Nephron (organoid): ENCODE measurements around the gene HOXD11.
A peak's percentile ranks its signal among the peaks of the same experiment; 100 is the strongest.

Experiments
- H3K27ac Mint-ChIP-seq, 3 experiments: 2 replicates each; pipeline ENCODE4 v1.8.0; 2020; ENCODE audit warnings: mixed read lengths in 3 of 3, mild to moderate bottlenecking in 2 of 3, moderate library complexity in 1 of 3
- H3K27me3 Mint-ChIP-seq: 2 replicates; pipeline ENCODE4 v1.8.0; 2021; ENCODE audit warnings: low read depth, mild to moderate bottlenecking, moderate library complexity, mixed read lengths
- H3K36me3 Mint-ChIP-seq: 2 replicates; pipeline ENCODE4 v1.8.0; 2020; ENCODE audit warnings: low read depth, mixed read lengths
- H3K4me1 Mint-ChIP-seq: 2 replicates; pipeline ENCODE4 v1.8.0; 2020; ENCODE audit warnings: mixed read lengths
- H3K4me3 Mint-ChIP-seq, 3 experiments: 2 replicates each; pipeline ENCODE4 v1.8.0; 2020; ENCODE audit warnings: mild to moderate bottlenecking in 3 of 3, mixed read lengths in 3 of 3, moderate library complexity in 2 of 3
- H3K9me3 Mint-ChIP-seq: 2 replicates; pipeline ENCODE4 v1.8.0; 2020; ENCODE audit warnings: mixed read lengths
- TF ChIP-seq, protein P1 (sequence below), 3 experiments: fragments of 200-600 bp; sonication (generic); IDR thresholded peaks; one replicate each; pipeline ENCODE4 v1.5.0; 2021; ENCODE audit warnings: antibody characterized with exemption in 3 of 3; ENCODE audit not compliant: unreplicated experiment in 3 of 3

Gene HOXD11

DNA sequence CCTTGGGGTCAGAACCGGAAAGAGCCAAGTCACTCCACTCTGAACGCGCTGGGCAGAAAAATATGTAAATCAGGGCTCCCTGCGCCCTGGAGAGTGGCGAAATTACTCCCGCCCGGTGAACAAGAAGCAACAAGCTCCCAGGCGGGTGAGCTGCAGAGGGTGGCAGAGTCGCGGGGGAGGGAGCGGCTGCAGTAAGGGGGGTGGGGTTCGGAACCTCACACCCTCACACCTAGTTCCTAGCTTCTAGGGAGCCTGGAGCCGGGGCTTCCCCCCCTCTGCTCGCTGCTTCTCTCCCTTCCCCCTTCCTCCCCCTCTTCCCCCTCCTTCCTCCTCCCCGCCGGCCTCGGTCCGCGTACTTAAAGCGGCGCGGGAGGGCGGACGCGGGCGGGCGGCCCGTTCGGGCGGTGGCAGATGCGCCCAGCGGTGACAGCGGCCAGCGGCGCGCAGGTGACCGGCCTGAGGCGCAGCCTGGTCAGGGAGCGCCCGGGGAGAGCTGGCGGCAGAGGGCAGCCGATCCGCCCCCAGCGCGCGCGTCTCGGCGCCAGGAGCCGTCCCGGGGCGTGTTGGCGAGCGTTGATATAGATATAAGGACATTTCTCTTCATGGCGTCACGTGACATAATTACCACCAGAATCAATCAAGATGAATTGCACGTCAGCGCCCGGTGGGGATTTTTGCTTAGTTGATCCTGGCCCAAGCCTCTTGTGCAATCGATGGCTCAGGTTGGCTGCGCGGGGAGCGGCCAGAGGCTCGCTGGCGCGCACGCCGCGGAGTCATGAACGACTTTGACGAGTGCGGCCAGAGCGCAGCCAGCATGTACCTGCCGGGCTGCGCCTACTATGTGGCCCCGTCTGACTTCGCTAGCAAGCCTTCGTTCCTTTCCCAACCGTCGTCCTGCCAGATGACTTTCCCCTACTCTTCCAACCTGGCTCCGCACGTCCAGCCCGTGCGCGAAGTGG is at the start of gene HOXD11:
TSS of gene HOXD11 (plus strand) at position 700 of the 959 bp plus-strand sequence. CDS start at position 776, 76 bp downstream.
- TF ChIP-seq, protein P1, sequence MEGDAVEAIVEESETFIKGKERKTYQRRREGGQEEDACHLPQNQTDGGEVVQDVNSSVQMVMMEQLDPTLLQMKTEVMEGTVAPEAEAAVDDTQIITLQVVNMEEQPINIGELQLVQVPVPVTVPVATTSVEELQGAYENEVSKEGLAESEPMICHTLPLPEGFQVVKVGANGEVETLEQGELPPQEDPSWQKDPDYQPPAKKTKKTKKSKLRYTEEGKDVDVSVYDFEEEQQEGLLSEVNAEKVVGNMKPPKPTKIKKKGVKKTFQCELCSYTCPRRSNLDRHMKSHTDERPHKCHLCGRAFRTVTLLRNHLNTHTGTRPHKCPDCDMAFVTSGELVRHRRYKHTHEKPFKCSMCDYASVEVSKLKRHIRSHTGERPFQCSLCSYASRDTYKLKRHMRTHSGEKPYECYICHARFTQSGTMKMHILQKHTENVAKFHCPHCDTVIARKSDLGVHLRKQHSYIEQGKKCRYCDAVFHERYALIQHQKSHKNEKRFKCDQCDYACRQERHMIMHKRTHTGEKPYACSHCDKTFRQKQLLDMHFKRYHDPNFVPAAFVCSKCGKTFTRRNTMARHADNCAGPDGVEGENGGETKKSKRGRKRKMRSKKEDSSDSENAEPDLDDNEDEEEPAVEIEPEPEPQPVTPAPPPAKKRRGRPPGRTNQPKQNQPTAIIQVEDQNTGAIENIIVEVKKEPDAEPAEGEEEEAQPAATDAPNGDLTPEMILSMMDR (IDR thresholded peaks at IDR 0.05; ENCODE audit: unreplicated experiment in 3 of 3) = no peak

DNA sequence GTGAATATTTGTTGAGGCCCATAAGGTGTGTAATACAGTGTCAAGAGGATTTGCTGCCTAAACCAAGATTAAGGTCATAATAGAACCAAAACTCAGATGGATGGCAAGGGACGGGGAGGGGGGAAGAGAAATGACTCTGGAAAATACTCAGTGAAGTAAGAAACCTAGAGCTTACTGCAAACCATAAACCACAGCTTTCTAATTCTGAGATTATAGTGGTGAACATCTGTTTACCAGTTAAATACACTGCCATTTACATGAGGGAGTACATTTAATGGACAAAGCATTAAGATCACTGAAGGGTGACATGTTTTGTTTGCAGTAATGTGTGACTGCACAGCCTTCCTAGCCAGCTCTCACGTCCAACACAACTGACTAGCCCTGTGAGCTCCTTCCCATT is 43.1 kb upstream of the HOXD11 start:
- peaks cover 4% of the 10 kb centered on the region for H3K9me3 Mint-ChIP-seq
- H3K36me3 Mint-ChIP-seq = no peaks in the 10 kb centered on the region
- H3K27ac Mint-ChIP-seq = no peak overlapping the region

More for the DNA sequence above, at the start of gene HOXD11:
- Mint-ChIP-seq H3K36me3 (peaks cover 30% of the 10 kb centered on the region), H3K27ac (peak within 1 kb of the TSS in 2 of 3 experiments; percentile 24 to 99), H3K4me1 (peaks cover 38% of the 10 kb centered on the region), H3K9me3 (no peaks in the 10 kb centered on the region), H3K27me3 (peaks cover 96% of the 10 kb centered on the region), H3K4me3 (peak within 1 kb of the TSS; percentile 80 to 86 (median 82))

DNA sequence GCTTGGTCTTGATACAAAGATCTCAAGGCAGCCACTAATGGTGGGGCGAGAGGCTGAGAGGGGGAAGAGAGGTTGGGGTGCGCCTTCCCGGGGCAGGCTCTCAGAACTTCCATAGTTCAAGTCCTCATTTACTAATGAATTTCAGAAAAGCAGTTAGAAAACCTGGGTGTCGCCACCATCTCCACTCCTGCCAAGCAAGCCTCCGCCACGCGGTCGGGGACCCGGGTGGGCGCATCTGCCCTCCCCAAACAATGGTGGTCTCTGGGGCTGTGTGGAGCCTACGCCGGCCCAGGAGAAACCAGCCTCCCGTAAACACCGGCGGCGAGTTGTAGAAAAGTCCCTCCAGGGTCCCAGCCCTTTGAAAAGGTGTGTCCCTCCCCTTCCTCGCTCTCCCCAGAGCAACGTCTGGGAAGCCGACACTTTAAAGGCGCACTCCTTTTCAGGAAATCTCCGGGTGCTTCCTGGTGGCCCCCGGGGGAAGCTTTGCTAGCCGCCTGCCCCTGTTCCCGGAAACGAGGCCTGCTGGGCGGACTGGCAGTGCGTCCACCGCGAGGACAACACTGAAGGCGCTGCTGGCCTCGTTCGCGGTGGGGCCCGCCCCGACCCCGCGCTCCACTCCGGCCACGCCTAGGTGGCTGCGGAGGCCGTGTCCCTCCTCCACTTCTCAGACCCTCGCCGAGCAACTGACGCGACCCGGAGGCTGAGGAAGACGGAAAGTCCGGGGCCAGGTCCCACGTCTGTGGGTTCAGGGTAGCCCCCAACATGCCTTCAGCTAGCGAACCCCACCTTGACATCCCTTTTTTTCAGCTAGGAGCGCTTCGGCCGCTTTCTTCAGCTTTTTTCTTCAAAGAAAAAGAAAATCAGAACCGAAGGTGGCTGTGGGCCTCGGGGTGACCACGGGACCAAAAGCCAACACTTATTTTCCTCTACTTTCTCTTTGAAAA is 40.2 kb upstream of the HOXD11 start:
- no peaks in the 10 kb centered on the region for H3K36me3 Mint-ChIP-seq

More for the DNA sequence above, 43.1 kb upstream of the HOXD11 start:
- Mint-ChIP-seq H3K4me1 (peaks cover 5% of the 10 kb centered on the region), H3K27me3 (peaks cover 93% of the 10 kb centered on the region), H3K4me3 (no peak overlapping the region)
- TF ChIP-seq, protein P1 (IDR thresholded peaks at IDR 0.05; ENCODE audit: unreplicated experiment in 3 of 3) = no peak

DNA sequence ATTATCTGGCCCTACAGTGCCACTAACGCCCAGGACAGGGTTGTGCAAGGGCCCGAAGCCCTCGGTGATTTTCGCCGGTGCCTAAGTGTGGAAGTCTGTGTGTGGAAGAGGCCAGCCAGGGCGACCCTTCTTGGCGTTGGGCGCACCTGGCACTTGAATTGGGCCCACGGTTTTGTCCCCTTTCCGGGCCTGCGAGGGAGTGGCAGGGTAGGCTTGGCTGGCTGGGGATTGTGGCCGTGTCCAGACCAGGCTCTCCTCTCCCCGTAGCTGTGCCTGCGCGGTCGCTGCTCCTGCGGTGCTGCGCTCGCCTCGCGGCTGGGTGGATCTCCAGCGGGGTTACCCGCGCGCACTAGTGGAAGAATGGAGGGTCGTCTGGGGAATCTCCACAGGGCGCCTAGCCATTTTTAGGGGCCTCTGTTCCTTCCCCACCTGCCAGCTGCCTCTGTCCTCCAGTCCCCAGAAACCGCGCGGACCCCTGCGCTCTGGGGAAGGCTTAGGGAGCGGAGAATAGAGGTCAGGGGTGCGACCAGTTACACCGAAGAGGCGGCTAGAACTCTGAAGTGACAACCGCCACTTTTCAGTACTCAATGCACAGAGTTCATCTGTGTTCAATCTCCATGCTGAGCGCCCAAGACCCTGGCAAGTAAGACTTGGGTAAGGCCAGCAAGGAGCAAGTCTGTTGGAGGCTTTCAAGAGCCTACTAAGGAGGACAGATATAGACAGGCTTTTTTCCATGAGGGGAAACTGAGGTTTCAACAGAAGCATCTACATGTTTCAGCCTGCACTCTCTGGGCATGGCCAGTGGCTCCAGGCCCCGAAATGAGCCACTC is 39.3 kb upstream of the HOXD11 start:
- Mint-ChIP-seq H3K4me1 (peaks cover 5% of the 10 kb centered on the region), H3K4me3 (peak overlapping the region; percentile 62 to 72 (median 69)), H3K27me3 (peaks cover 100% of the 10 kb centered on the region), H3K36me3 (no peaks in the 10 kb centered on the region), H3K27ac (no peak overlapping the region), H3K9me3 (peaks cover 6% of the 10 kb centered on the region)
- TF ChIP-seq, protein P1 (IDR thresholded peaks at IDR 0.05; ENCODE audit: unreplicated experiment in 3 of 3) = no peak

More for the DNA sequence above, 40.2 kb upstream of the HOXD11 start:
- Mint-ChIP-seq H3K4me3 (peak overlapping the region; percentile 62 to 72 (median 69)), H3K4me1 (peaks cover 5% of the 10 kb centered on the region), H3K9me3 (peaks cover 6% of the 10 kb centered on the region), H3K27me3 (peaks cover 100% of the 10 kb centered on the region), H3K27ac (no peak overlapping the region)
- TF ChIP-seq, protein P1 (IDR thresholded peaks at IDR 0.05; ENCODE audit: unreplicated experiment in 3 of 3) = no peak

DNA sequence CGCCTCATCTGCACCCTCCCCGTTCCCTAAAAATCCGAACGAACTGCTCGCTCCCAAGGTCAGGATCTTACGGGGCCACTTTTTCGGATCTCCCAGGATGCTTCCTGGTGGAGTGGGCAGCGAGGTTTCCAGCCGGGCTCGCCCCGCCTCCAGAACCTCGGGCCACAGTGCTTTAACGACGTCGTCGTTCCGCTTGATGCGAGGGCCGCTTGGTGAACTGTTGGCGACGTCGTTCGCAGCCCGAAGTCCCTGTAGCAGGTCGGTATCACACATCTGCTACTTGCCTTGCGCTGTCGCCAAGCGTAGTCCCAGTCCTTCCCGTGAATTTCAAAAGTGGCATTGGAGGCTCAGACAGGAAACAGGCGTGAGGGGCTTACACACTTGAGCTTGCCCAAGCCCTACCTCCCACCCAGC is 38.7 kb upstream of the HOXD11 start:
- H3K4me1 Mint-ChIP-seq = peaks cover 5% of the 10 kb centered on the region
- no peaks in the 10 kb centered on the region for H3K36me3 Mint-ChIP-seq
- no peak overlapping the region for H3K27ac Mint-ChIP-seq
- peak overlapping the region; percentile 9 to 67 (median 29) for H3K4me3 Mint-ChIP-seq
- H3K9me3 Mint-ChIP-seq = peaks cover 6% of the 10 kb centered on the region
- TF ChIP-seq, protein P1 (IDR thresholded peaks at IDR 0.05; ENCODE audit: unreplicated experiment in 3 of 3) = no peak
- peaks cover 100% of the 10 kb centered on the region for H3K27me3 Mint-ChIP-seq
